ENCODE data around the gene RHOC.

GRCh38 chr1:112721966-112722524 lies 15.1 kb upstream of the RHOC start:
- TF ChIP-seq EZH2 (IDR thresholded peaks at IDR 0.05; ENCODE audit: low read length, unreplicated experiment), result no peak
- no peak for TF ChIP-seq CTCF (conservative IDR thresholded peaks at IDR 0.05; ENCODE audit: low read depth, low read length)
